SK-N-MC (cell line): ENCODE data around the gene NELFB.

Experiments
- DNase-seq: peaks from one replicate; pipeline ENCODE4 v3.0.0-alpha.2; 2011; ENCODE audit warnings: low read depth, low spot score
- H3K27ac ChIP-seq: fragments of 200-600 bp; sonication (generic); 2 replicates; pipeline ENCODE4 v1.5.1; 2016; ENCODE audit warnings: mixed run types
- H3K36me3 ChIP-seq: fragments of 200-600 bp; sonication (generic); 2 replicates; pipeline ENCODE4 v1.6.1; 2017; ENCODE audit warnings: antibody characterized with exemption, low read length, mixed read lengths; ENCODE audit not compliant: insufficient read depth
- H3K4me3 ChIP-seq: fragments of 200-600 bp; sonication (generic); 2 replicates; pipeline ENCODE4 v1.5.1; 2016
- H3K9ac ChIP-seq: fragments of 200-600 bp; sonication (generic); 2 replicates; pipeline ENCODE4 v1.8.0; 2017; ENCODE audit warnings: mixed run types, mixed read lengths; ENCODE audit not compliant: insufficient read length
- H3K9me3 ChIP-seq: fragments of 200-600 bp; sonication (generic); 2 replicates; pipeline ENCODE4 v1.6.1; 2017; ENCODE audit warnings: low read depth, mild to moderate bottlenecking, antibody characterized with exemption, low read length, moderate library complexity, mixed read lengths
- EZH2 ChIP-seq: fragments of 200-600 bp; sonication (generic); IDR thresholded peaks from one replicate; pipeline ENCODE4 v1.6.1; 2017; ENCODE audit warnings: antibody characterized with exemption
- FOXP2 ChIP-seq: optimal IDR thresholded peaks from 2 replicates; pipeline ENCODE3; 2011; ENCODE audit warnings: mild to moderate bottlenecking, moderate library complexity; ENCODE audit not compliant: insufficient read depth; ENCODE audit errors: extremely low read length, control extremely low read depth
- POLR2AphosphoS5 ChIP-seq: IDR thresholded peaks from 2 replicates; pipeline ENCODE4 v1.6.1; 2012; ENCODE audit warnings: mild to moderate bottlenecking, low read depth, low read length, borderline replicate concordance

The NELFB gene

DNA sequence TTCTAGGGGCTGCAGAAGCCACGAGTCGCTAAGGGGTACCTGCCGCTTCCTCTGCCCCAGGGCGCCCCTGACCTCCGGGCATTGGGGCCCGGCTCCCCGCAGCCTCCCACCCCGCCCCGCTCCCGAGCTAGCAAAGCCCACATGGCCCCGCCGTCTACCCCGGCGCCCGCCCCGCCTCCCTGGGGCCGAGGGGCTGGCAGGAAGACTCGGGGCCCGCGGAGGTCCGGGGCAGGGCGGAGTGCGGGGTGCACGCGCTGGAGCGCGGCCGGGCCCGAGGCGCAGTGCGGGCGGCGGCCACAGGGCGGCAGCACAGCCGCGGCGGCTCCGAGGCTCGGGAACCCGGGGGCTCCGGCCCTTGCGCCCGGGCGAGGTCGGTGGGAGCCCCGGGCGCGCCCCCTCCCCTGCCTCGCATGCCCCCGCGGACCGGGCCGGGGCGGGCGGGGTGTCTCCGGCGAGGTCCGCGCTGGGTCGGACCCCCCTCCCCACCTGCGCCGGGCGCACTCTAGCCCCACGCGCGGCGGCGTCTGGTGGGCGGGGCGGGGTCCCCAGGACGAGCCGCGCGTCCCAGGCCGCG, 40.2 kb downstream of the NELFB start:
- H3K4me3 ChIP-seq, result peak overlapping the region; percentile 60
- no peak for DNase-seq

DNA sequence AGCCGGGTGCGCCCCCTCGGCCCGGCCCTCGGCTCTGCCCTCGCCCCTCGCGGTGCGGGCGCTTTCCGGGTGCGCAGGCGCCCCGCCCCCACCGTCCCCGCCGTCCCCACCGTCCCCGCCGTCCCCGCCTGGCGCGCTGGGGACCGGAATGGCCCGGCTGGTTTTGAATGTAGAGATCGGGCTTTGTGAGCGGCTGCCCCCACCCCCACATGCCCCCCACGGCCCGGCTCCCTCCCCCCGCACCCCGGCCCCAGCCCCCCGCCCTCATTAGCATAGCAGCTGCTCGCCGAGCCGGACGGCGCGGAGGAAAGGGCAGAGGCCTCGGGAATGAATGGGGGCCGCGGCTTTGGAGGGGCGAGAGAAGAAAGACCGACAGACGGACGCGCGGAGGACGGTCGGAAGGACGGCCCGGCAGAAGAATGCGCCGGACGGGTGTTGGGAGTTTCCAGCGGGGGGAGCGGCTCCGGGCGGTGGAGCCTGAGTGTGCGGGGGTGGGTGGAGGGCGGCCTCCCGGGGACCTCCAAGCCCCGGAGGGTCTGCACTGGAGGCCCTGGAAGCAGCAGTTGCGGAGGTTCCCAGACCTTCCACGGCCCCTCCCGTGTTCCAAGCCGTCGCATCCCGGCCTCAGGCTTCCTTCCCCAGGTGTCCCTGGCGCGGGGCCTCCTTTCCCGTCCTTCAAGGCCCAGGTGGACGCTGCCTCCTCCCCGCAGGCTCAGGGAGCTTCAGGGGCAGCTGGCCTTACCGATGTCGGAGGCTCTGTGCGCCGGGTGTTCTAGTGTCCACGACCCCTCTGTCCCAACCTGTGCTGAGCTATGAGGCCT, 40.9 kb downstream of the NELFB start:
- Histone ChIP-seq H3K4me3 (peak overlapping the region; percentile 60; the same call in 1 of the 2 replicates), H3K9ac (no peak overlapping the region), H3K36me3 (no peaks in the 10 kb centered on the region), H3K27ac (no peak overlapping the region), H3K9me3 (no peaks in the 10 kb centered on the region; the same call in 1 of the 2 replicates)
- no peak for TF ChIP-seq FOXP2
- no peak for TF ChIP-seq POLR2AphosphoS5
- TF ChIP-seq EZH2, result no peak
- no peak for DNase-seq

More for the DNA sequence above, 40.2 kb downstream of the NELFB start:
- H3K27ac ChIP-seq, result no peak overlapping the region
- no peaks in the 10 kb centered on the region; the same call in 1 of the 2 replicates for H3K9me3 ChIP-seq
- TF ChIP-seq FOXP2 (no peak), EZH2 (no peak), POLR2AphosphoS5 (no peak)
- no peaks in the 10 kb centered on the region for H3K36me3 ChIP-seq
- no peak overlapping the region for H3K9ac ChIP-seq

DNA sequence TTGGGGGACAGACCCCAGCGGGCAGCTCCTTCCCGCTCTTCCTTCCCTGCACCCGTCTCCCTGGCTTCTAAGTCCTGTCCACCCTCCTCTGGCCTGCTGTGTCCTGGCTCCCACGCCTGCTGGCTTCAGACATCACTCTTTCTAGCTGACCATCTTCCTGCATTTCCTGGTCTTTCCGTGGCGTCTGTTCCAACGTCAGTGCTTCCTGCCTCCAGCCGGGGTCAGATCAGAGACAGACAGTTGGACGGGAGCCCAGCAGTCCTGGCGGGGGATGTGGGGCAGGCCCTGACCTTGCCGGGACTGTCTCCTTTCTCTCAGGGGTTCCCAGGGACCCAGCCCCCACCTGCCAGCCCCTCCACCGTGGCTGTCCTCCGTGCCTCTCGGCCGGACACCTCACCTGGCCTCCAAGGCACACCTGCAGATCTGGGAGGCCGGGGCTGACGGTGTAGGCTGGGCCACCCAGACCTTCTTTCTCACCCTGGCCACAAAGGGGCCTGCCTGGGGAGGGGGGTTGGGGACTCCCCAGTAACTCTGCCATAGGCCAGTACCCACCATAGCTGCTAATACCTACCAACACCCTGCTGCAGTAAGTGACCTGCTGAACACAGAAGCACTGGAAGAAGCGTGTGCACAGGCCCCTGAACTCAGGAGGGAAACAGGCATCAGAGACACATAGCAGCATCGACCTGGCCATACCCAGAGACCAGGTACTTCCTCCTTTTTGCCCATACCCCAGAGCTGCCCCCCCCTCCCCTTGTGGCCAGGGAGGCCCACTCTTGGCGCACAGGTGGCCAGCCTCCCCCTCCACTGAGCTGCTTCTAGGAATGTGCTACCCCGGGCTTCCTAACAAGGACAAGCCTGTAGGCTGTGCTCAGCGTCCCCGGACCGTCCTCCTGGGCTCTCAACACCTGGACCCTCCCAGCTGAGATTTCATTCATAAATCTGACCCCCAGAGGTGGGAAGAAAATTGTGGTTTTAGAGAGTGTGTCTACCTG, 41.8 kb downstream of the NELFB start:
- no peaks in the 10 kb centered on the region; the same call in 1 of the 2 replicates for H3K9me3 ChIP-seq
- TF ChIP-seq EZH2, result no peak
- no peak for TF ChIP-seq POLR2AphosphoS5
- no peak for TF ChIP-seq FOXP2
- no peaks in the 10 kb centered on the region for H3K36me3 ChIP-seq
- H3K9ac ChIP-seq, result no peak overlapping the region
- no peak overlapping the region for H3K27ac ChIP-seq
- no peak for DNase-seq
- H3K4me3 ChIP-seq, result no peak overlapping the region

DNA sequence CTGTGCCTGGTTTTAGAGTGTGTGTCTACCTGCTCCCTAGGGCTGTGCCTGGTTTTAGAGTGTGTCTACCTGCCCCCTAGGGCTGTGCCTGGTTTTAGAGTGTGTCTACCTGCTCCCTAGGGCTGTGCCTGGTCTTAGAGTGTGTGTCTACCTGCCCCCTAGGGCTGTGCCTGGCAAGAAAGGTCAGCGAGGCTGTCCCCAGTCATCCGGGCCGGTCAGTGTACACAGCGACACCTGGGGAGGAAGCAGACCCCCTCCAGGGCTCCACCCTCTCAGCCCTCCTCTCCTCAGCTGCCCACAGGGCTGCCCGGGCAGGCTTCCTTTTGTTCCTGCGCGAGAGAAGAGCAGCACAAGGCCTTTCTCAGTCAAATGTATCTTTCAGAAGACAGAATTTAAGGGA, 42.8 kb downstream of the NELFB start:
- no peak for TF ChIP-seq POLR2AphosphoS5
- TF ChIP-seq FOXP2, result no peak
- TF ChIP-seq EZH2, result no peak
- Histone ChIP-seq H3K4me3 (no peak overlapping the region), H3K9me3 (no peaks in the 10 kb centered on the region; the same call in 1 of the 2 replicates), H3K9ac (no peak overlapping the region), H3K27ac (no peak overlapping the region), H3K36me3 (no peaks in the 10 kb centered on the region)
- no peak for DNase-seq

DNA sequence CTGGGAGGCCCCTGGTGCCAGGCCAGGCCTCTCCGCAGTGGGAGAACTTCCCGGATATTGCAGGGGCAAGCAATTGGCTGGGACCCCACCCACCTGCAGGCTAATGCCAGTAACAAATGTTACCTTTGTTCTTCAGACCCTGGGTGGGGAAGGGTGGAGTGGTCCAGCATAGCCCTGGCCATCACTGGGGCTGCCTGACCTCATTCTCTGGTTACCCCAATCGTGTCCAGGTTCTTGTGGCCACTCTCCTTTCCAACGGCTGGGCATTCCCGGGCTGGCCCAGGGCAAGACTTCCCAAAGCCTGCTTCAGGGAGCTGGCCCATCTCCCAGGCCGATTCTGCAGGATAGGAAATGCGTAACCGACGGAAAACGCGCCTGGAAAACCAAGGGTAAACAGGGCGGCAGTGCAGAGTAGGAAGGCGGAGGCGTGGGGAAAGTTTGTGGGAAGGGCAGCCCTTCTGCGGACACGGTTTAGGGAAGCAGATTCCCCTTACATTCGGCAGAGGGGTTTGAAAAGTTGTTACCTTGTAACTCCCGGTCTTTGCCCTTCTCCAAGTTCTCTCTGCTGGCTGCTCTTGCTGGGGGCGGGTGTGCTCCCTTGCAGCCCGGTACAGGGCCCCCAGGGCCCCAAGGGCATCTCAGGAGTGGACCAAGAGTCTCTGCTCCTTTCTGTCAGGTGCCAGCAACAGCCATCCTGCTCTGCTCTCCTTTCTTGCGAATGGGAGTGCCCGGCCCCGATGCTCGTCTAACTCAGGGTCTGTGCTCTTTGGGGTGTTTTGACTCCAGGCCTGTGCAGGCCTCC, 43.5 kb downstream of the NELFB start:
- Histone ChIP-seq H3K27ac (no peak overlapping the region), H3K36me3 (no peaks in the 10 kb centered on the region), H3K9ac (no peak overlapping the region), H3K9me3 (no peaks in the 10 kb centered on the region; the same call in 1 of the 2 replicates), H3K4me3 (no peak overlapping the region)
- DNase-seq, result no peak
- TF ChIP-seq EZH2 (no peak), FOXP2 (no peak), POLR2AphosphoS5 (no peak)

DNA sequence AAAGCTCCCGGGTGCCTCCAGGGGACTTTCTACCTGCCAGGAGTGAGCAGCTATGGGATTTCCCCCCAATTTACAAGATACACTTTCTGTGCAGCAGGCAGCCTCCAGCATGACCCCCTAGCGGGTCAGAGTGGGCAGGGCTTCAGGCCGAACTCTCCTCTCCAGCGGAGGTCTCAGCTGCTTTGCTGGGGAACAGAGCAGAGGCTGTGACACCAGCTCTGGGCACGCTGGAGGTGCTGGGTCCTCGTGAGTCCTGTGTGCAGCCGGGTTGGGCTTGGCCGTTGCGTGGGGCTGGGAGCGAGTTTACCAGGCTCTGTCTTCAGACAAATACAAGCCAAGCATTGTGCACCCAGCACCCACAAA, 44.1 kb downstream of the NELFB start:
- Histone ChIP-seq H3K36me3 (no peaks in the 10 kb centered on the region), H3K27ac (no peak overlapping the region; the same call in 1 of the 2 replicates), H3K4me3 (no peak overlapping the region), H3K9ac (no peak overlapping the region), H3K9me3 (no peaks in the 10 kb centered on the region; the same call in 1 of the 2 replicates)
- DNase-seq, result no peak
- TF ChIP-seq FOXP2 (no peak), EZH2 (no peak), POLR2AphosphoS5 (no peak)

DNA sequence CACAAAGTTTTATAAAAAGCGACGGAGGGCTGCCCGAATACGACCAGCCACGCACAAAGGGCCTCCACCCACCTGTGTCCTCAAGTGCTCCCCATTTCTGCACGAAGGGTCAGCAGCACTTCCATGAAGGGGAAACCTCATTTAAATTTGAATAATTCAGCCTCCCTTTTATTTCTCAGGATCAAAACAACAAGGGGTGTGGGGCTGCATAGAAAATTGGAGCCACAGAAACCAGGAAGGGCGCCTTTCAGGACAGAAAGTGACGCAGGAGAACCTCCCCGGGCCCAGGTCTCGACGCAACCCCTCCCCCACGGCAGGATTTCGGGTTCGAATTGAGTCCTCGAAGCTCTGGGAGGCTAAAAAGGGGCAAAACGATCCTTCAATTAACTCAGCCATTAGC, 44.8 kb downstream of the NELFB start:
- DNase-seq, result no peak
- Histone ChIP-seq H3K9me3 (no peaks in the 10 kb centered on the region), H3K27ac (peak overlapping the region; percentile 25; the same call in 1 of the 2 replicates), H3K9ac (peak overlapping the region; percentile 73), H3K36me3 (no peaks in the 10 kb centered on the region), H3K4me3 (peak overlapping the region; percentile 97)
- TF ChIP-seq FOXP2 (no peak), EZH2 (no peak), POLR2AphosphoS5 (no peak)
